ENCODE measurements around the gene COQ10B.

Gene COQ10B

GRCh38 chr2:197502685-197503084 lies 49.3 kb downstream of the COQ10B start:
- no peak for DNase-seq

GRCh38 chr2:197504000-197504399 lies 50.6 kb downstream of the COQ10B start:
- no peak for DNase-seq

- no peak for DNase-seq
Observed at GRCh38 chr2:197504512-197504911, 51.2 kb downstream of the COQ10B start.

GRCh38 chr2:197506658-197507057 lies 53.3 kb downstream of the COQ10B start:
- no peak for DNase-seq

GRCh38 chr2:197513915-197514314 lies 60.6 kb downstream of the COQ10B start:
- no peak for DNase-seq

- no peak for DNase-seq
Observed at GRCh38 chr2:197514754-197515153, 61.4 kb downstream of the COQ10B start.

GRCh38 chr2:197515315-197515738 lies 62.0 kb downstream of the COQ10B start:
- DNase-seq, result no peak

GRCh38 chr2:197515739-197516392 lies 62.5 kb downstream of the COQ10B start, which contains the start of gene MOB4:
Gene MOB4 (plus strand): TSS chr2:197516066. CDS start chr2:197516087, 21 bp downstream.
- peak; percentile 95 for DNase-seq

- DNase-seq, result peak; percentile 26
Observed at GRCh38 chr2:197516393-197516761, 63.0 kb downstream of the COQ10B start.

GRCh38 chr2:197517150-197517549 lies 63.8 kb downstream of the COQ10B start:
- no peak for DNase-seq
